Measurements from ENCODE around the gene SNX27.
A peak's percentile ranks its signal among the peaks of the same experiment; 100 is the strongest.
"Not testable (repeated sequence)": the region's sequence is repeated elsewhere in the genome, so short reads cannot be mapped to it uniquely, and the experiment has no call there.

SNX27 gene

GRCh38 chr1:151604291-151604690 lies 7.6 kb upstream of the SNX27 start:
- no peak for DNase-seq (ENCODE audit: low read depth)

GRCh38 chr1:151606384-151606783 lies 5.5 kb upstream of the SNX27 start:
- peak; percentile 54 for DNase-seq (ENCODE audit: low read depth)

DNA sequence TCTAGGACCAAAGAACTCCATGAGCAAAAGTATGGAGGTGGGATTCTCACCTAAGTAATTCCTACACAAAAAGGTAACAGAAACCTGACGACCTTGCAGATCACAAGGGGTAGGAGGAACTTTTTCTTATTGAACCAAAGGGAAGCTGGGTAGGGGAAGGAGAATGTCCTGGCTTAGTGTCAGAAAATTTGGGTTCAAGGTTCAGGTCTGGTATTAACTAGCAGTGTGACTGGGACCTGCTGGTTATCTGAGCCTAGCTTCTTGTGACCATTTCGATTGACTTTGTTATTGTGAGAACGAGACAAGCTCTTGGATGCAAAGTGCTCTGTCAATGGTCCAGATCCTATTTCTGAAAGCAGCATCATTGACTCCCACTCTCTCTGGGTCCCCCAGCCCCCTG lies 5.0 kb upstream of the SNX27 start:
- no peak for DNase-seq (ENCODE audit: low read depth)

GRCh38 chr1:151610142-151610541 lies 1.7 kb upstream of the SNX27 start:
- DNase-seq (ENCODE audit: low read depth) = no peak

DNA sequence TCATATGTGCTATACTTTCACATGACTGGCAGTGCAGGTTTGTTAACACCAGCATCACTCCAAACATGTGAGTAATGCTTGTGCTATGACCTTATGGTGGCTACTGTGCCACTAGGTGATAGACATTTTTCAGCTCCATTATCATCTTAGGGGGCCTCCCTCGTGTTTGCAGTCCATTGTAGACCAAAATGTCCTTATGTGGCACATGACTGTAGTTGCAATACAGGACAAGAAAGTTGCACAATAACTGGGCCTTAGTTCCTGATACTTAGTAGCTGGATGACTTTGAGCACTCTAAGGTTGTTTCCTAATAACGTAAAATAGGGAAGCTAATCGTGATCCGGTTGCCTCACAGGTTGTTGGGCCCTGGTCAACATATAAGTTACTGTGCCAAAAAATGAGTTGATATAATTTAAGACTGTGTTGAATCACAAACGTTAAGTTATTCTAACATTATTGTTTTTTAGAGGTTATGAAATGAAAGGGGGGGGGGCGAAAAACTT lies 511 bp upstream of the SNX27 start:
- peak; percentile 60 for DNase-seq (ENCODE audit: low read depth)

- peak; percentile 55 for DNase-seq (ENCODE audit: low read depth)
Measured at GRCh38 chr1:151612501-151613281, 841 bp downstream of the SNX27 start.

- DNase-seq (ENCODE audit: low read depth) = no peak
Measured at GRCh38 chr1:151613282-151613780, 1.5 kb downstream of the SNX27 start.

DNA sequence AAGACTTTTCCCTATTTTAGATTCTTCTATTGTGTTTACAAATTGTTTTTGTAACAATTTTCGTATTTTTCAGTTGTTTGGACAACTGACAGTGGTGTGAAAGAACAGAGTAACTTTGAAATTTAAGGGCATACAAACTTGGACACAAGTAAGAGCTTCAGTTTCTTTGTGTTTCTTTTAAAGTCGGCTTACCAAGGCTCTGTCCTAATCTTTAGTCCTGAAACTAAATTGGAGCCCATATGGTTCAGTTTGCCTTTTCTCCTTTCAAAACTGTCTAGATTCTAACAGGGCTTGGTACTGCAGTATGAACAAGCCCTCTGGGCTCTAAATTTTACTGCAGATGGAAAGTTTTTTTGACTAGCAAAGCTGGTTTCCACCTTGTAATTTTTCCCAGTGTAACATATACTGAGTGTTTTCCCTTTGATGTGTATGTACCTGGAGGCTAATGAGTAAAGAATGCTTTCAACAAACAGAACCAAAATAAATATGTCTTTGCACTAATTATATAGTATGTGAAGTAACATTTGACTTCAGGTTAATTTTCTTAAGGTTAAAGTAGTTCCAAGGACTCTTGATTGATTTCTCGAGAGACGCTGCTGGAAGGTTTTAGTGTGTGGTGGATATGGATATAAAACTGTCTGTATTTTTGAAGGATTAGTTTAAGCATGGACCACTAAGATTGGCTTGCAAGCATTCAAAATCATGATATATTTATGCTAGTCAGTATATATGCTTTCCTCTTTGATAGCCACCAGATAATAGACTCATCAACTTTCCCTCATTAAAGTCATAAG lies 4.1 kb downstream of the SNX27 start:
- no peak for DNase-seq (ENCODE audit: low read depth)

- peak; percentile 73 for DNase-seq (ENCODE audit: low read depth)
Measured at GRCh38 chr1:151616505-151616849, 4.6 kb downstream of the SNX27 start.

DNA sequence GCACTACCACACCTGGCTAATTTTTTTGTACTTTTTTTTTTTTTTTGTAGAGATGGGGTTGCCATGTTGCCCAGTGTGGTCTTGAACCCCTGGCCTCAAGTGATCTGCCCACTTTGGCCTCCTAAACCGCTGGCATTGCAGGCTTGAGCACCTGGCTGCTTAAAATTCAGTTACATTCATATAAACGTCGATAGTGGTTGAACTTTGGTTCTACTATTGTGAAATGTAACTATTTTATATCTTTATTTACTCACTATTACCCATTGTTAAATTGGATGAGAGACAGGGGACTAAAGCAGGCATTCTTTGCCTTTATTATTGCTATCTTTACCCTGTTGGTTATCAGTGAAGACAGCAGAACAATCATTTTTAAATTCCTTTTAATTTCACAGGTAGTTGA lies 6.2 kb downstream of the SNX27 start:
- no peak for DNase-seq (ENCODE audit: low read depth)

- no peak for DNase-seq (ENCODE audit: low read depth)
Measured at GRCh38 chr1:151618470-151618869, 6.6 kb downstream of the SNX27 start.

DNA sequence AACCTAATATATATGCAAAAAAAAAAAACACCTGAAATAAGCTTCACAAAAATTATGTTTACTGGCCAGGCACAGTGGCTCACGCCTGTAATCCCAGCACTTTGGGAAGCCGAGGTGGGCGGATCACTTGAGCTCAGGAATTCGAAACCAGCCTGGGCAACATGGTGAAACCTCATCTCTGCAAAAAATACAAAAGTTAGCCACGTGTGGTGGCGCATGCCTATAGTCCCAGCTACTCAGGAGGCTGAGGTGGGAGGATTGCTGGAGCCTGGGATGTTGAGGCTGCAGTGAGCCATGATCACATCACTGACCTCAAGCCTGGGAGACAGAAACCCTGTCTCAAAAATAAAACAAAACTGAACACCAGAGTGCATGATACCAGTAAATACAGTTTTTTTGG lies 7.1 kb downstream of the SNX27 start:
- not testable (repeated sequence) for DNase-seq (ENCODE audit: low read depth)

GRCh38 chr1:151619489-151620093 lies 7.7 kb downstream of the SNX27 start:
- peak; percentile 71 for DNase-seq (ENCODE audit: low read depth)

- no peak for DNase-seq (ENCODE audit: low read depth)
Measured at GRCh38 chr1:151620286-151620685, 8.4 kb downstream of the SNX27 start.

GRCh38 chr1:151621351-151621750 lies 9.5 kb downstream of the SNX27 start:
- no peak for DNase-seq (ENCODE audit: low read depth)

GRCh38 chr1:151624783-151625182 lies 12.9 kb downstream of the SNX27 start:
- DNase-seq (ENCODE audit: low read depth) = no peak

DNA sequence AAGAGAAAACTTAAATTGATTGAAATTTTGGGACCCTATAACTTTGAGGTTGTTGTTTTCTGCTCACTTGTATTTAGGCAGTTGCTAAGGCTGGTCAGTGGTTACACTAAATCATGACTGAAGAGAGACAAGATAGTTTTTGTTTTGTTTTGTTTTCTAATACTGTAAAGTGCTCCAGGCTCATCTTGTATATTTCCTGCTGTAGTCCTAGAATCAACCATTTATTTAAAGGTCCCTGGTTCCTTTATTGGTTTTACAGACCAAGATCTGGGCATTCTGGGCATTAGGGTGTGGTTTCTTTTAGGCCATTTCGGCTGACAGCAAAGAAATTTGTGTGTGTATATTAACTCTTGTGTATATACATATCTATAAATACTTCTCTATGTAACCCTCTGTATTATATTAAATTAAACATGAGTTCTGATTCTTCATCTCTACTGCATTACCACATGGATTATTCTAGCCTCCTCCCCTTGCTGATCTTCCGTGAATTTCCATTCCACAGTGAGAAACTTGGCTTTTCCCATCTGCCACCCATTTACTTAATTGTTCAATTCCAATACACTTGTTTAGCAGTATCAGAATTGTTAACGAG lies 15.0 kb downstream of the SNX27 start:
- no peak for DNase-seq (ENCODE audit: low read depth)

- no peak for DNase-seq (ENCODE audit: low read depth)
Measured at GRCh38 chr1:151629278-151629677, 17.4 kb downstream of the SNX27 start.

GRCh38 chr1:151635479-151636072 lies 23.7 kb downstream of the SNX27 start:
- no peak for DNase-seq (ENCODE audit: low read depth)

GRCh38 chr1:151638074-151638775 lies 26.4 kb downstream of the SNX27 start:
- DNase-seq (ENCODE audit: low read depth) = no peak

- no peak for DNase-seq (ENCODE audit: low read depth)
Measured at GRCh38 chr1:151638812-151639211, 27.0 kb downstream of the SNX27 start.

All from ELR (cell line).